ENCODE results near the gene TAX1BP1. TPM values are rescaled to one million over a fixed set of nuclear protein-coding genes. Genes with fewer than 3 reads are reported as not detected.

The TAX1BP1 gene
- total and polyA plus RNA-seq, 2 donors (not counting 3 experiments of a cell fraction or from before 2014, with no cell fraction given): 77.7 to 93.2 TPM

DNA sequence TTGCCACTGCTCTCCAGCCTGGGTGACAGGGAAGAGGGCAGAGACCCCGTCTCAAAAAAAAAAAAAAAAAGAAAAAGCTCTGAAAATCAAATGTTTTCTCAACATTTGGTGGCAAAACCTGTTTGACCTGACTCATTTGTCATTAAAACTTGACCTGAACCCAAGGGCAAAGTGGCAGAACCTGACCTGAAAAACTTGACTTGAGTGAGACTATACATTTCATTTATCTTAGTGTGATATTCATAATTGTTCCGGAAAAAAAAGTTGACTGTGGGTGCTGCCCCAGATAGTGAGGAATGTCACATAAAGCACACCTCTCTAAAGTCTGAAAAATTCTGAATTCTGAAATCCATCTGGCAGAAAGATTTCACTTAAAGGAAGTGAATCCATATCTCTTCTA lies 2.3 kb upstream of the TAX1BP1 start:
- DNase-seq (ENCODE audit: low read depth, low spot score): no peak
- no peaks in the 10 kb centered on the region for H3K9me3 ChIP-seq (replicated peaks; ENCODE audit: control insufficient read depth, insufficient read depth, low read length)
- H4K20me1 ChIP-seq (replicated peaks; ENCODE audit: control insufficient read depth, extremely low read depth, insufficient read depth, low read length): no peaks in the 10 kb centered on the region
- H3K4me1 ChIP-seq (ENCODE audit: control insufficient read depth, extremely low read depth, insufficient read depth, low read length): peaks cover 11% of the 10 kb centered on the region
- no peak overlapping the region for H3K4me3 ChIP-seq (replicated peaks in 1 of 3; ENCODE audit: insufficient read depth in 1 of 3, low read depth in 1 of 3, low read length in 3 of 3)
- no peak overlapping the region for H3K4me2 ChIP-seq (ENCODE audit: insufficient read depth, low read length)
- TF ChIP-seq GATA2 (IDR thresholded peaks at IDR 0.05; ENCODE audit: insufficient read depth, insufficient read length, low read depth, low read length) (no peak), EZH2 (IDR thresholded peaks at IDR 0.05; ENCODE audit: borderline replicate concordance, low read depth, low read length, severe bottlenecking) (no peak)
- H3K27me3 ChIP-seq (ENCODE audit: control insufficient read depth in 2 of 2, insufficient read depth in 2 of 2, low read length in 2 of 2): no peaks in the 10 kb centered on the region
- H3K27ac ChIP-seq (ENCODE audit: insufficient read depth, low read depth, low read length): no peak overlapping the region
- H3K9ac ChIP-seq (replicated peaks; ENCODE audit: extremely low read depth, insufficient read depth, low read length): no peak overlapping the region
- peaks cover 16% of the 10 kb centered on the region for H3K79me2 ChIP-seq (ENCODE audit: control insufficient read depth, insufficient read depth, low read length)
- H3K36me3 ChIP-seq (ENCODE audit: control insufficient read depth in 2 of 2, extremely low read depth in 1 of 2, insufficient read depth in 2 of 2, low read length in 2 of 2): no peaks in the 10 kb centered on the region
- POLR2A ChIA-PET: no interaction called here
- FAIRE-seq: no peak
- BruUV-seq (replicated peaks): no TSS peak
- CTCF ChIA-PET: interaction anchor here (0.6 kb wide), 1 partner anchor 426 kb away, joined by 3 read pairs; no protein-coding TSS in a partner anchor
- intact Hi-C loops (cut with micrococcal nuclease) (loop anchor here (2.0 kb wide), 1 partner anchor 23 kb away; no protein-coding TSS in a partner anchor), dilution Hi-C loops (cut with MboI; ENCODE audit: extremely low pct_ligation_motif_present, low sequenced_read_pairs) (no loop called here)
- H2AFZ ChIP-seq (ENCODE audit: low read depth, low read length): no peak overlapping the region
- no peaks in the 10 kb centered on the region for H3K9me1 ChIP-seq (replicated peaks; ENCODE audit: control insufficient read depth, extremely low read depth, insufficient read depth, low read length)

DNA sequence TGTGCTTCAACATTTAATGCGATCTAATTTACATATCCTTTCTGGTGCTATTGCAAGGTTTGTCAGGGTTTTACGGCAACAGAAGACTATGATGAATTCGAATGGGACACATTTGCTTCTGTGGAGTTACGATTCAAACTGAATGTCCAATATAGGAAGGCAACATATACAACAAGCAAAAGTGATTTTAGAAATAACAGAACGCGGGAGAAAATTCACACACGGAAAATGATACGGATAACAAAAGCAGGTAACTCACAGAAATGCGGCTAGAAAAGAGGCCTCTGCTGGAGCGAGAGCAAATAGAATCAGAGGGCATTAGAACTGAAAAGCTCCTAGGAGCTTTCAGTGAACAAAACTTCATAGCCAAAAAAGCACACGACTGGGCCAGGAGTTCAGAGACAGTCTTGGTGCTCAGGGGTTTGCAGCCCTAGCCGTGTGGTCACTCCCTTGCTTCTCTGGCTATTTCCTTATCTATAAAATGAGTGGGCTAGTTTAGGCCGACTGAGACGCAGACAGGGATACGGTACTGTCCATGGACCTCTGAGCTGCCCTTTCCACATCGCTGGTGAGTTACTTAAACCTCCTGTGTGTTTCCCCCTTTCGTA lies 557 bp upstream of the TAX1BP1 start:
- CTCF ChIA-PET: interaction anchor here (1.0 to 3.1 kb wide), 8 partner anchors 16 to 543 kb away, joined by 3 to 10 read pairs (median 5); partner anchors contain the start of gene HIBADH
- intact Hi-C loops (cut with micrococcal nuclease) (loop anchor here (2.0 kb wide), 1 partner anchor 25 kb away; no protein-coding TSS in a partner anchor), dilution Hi-C loops (cut with MboI; ENCODE audit: extremely low pct_ligation_motif_present, low sequenced_read_pairs) (no loop called here)

More for the DNA sequence above, 557 bp upstream of the TAX1BP1 start:
- Histone ChIP-seq H3K36me3 (ENCODE audit: control insufficient read depth in 2 of 2, extremely low read depth in 1 of 2, insufficient read depth in 2 of 2, low read length in 2 of 2) (no peaks in the 10 kb centered on the region), H3K9ac (replicated peaks; ENCODE audit: extremely low read depth, insufficient read depth, low read length) (peak overlapping the region; percentile 98), H3K27ac (ENCODE audit: insufficient read depth, low read depth, low read length) (peak overlapping the region; percentile 93), H3K27me3 (ENCODE audit: control insufficient read depth in 2 of 2, insufficient read depth in 2 of 2, low read length in 2 of 2) (no peaks in the 10 kb centered on the region), H3K9me1 (replicated peaks; ENCODE audit: control insufficient read depth, extremely low read depth, insufficient read depth, low read length) (no peaks in the 10 kb centered on the region), H2AFZ (ENCODE audit: low read depth, low read length) (peak overlapping the region; percentile 91), H3K79me2 (ENCODE audit: control insufficient read depth, insufficient read depth, low read length) (peaks cover 25% of the 10 kb centered on the region), H3K4me2 (ENCODE audit: insufficient read depth, low read length) (peak overlapping the region; percentile 100), H4K20me1 (replicated peaks; ENCODE audit: control insufficient read depth, extremely low read depth, insufficient read depth, low read length) (no peaks in the 10 kb centered on the region), H3K4me3 (replicated peaks in 1 of 3; ENCODE audit: insufficient read depth in 1 of 3, low read depth in 1 of 3, low read length in 3 of 3) (peak overlapping the region; percentile 63 to 83 (median 81)), H3K9me3 (replicated peaks; ENCODE audit: control insufficient read depth, insufficient read depth, low read length) (no peaks in the 10 kb centered on the region), H3K4me1 (ENCODE audit: control insufficient read depth, extremely low read depth, insufficient read depth, low read length) (peaks cover 11% of the 10 kb centered on the region)
- peak; percentile 58 for FAIRE-seq
- TF ChIP-seq, protein P1, sequence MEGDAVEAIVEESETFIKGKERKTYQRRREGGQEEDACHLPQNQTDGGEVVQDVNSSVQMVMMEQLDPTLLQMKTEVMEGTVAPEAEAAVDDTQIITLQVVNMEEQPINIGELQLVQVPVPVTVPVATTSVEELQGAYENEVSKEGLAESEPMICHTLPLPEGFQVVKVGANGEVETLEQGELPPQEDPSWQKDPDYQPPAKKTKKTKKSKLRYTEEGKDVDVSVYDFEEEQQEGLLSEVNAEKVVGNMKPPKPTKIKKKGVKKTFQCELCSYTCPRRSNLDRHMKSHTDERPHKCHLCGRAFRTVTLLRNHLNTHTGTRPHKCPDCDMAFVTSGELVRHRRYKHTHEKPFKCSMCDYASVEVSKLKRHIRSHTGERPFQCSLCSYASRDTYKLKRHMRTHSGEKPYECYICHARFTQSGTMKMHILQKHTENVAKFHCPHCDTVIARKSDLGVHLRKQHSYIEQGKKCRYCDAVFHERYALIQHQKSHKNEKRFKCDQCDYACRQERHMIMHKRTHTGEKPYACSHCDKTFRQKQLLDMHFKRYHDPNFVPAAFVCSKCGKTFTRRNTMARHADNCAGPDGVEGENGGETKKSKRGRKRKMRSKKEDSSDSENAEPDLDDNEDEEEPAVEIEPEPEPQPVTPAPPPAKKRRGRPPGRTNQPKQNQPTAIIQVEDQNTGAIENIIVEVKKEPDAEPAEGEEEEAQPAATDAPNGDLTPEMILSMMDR (IDR thresholded peaks at IDR 0.05; ENCODE audit: extremely low read depth in 1 of 2, insufficient read depth in 1 of 2, low read depth in 1 of 2, low read length in 2 of 2): no peak
- TF ChIP-seq JUN (IDR thresholded peaks at IDR 0.05; ENCODE audit: borderline replicate concordance, insufficient read depth, insufficient read length, low read depth) (no peak), POLR2A (IDR thresholded peaks at IDR 0.05; ENCODE audit: low read depth, low read length) (no peak), POLR2AphosphoS5 (IDR thresholded peaks at IDR 0.05; ENCODE audit: insufficient read depth, low read depth, low read length) (no peak), EZH2 (IDR thresholded peaks at IDR 0.05; ENCODE audit: borderline replicate concordance, low read depth, low read length, severe bottlenecking) (no peak), FOS (IDR thresholded peaks at IDR 0.05; ENCODE audit: borderline replicate concordance, insufficient read depth, low read length) (no peak), GATA2 (IDR thresholded peaks at IDR 0.05; ENCODE audit: insufficient read depth, insufficient read length, low read depth, low read length) (no peak), MYC (IDR thresholded peaks at IDR 0.05; ENCODE audit: low read depth, low read length) (no peak)
- TF ChIP-seq, protein P2, sequence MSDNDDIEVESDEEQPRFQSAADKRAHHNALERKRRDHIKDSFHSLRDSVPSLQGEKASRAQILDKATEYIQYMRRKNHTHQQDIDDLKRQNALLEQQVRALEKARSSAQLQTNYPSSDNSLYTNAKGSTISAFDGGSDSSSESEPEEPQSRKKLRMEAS (IDR thresholded peaks at IDR 0.05; ENCODE audit: insufficient read depth, insufficient read length): no peak
- POLR2A ChIA-PET: interaction anchor here (1.3 to 2.2 kb wide), 2 partner anchors 25 to 77 kb away, joined by 3 to 7 read pairs; partner anchors contain the start of gene HIBADH
- TSS peak; percentile 66 for BruUV-seq (replicated peaks)
- DNase-seq (ENCODE audit: low read depth, low spot score): peak; percentile 64

Measured in endothelial cell of umbilical vein (primary cell).